Skeletal muscle tissue (tissue), 4 donors: ENCODE results near the gene UEVLD. TPM values are rescaled to one million over a fixed set of nuclear protein-coding genes. Genes with fewer than 3 reads are reported as not detected.
A peak's percentile ranks its signal among the peaks of the same experiment; 100 is the strongest.

Source experiments
- H3K27ac ChIP-seq: one replicate; pipeline ENCODE4 v1.7.0; 2013; ENCODE audit warnings: mild to moderate bottlenecking, low read depth, low read length, inconsistent platforms
- H3K27me3 ChIP-seq, 3 donors: one replicate each; pipeline ENCODE4 v1.7.0; 2013; ENCODE audit warnings: low read length in 3 of 3; ENCODE audit not compliant: control insufficient read depth in 3 of 3, insufficient read depth in 3 of 3
- H3K36me3 ChIP-seq, 3 donors: one replicate each; pipeline ENCODE4 v1.7.0; 2013; ENCODE audit warnings: low read length in 3 of 3; ENCODE audit not compliant: control insufficient read depth in 3 of 3, insufficient read depth in 3 of 3
- H3K4me1 ChIP-seq, 3 donors: one replicate each; pipeline ENCODE4 v1.7.0; 2013; ENCODE audit warnings: low read length in 3 of 3, mild to moderate bottlenecking in 3 of 3; ENCODE audit not compliant: control insufficient read depth in 3 of 3, insufficient read depth in 3 of 3
- H3K4me3 ChIP-seq, 3 donors: one replicate each; pipeline ENCODE4 v1.7.0; 2013; ENCODE audit warnings: low read length in 3 of 3
- H3K9ac ChIP-seq, 3 donors: one replicate each; pipeline ENCODE4 v1.7.0; 2013; ENCODE audit warnings: low read length in 3 of 3, mild to moderate bottlenecking in 3 of 3, moderate library complexity in 2 of 3, low read depth in 1 of 3
- H3K9me3 ChIP-seq, 3 donors: one replicate each; pipeline ENCODE4 v1.7.0; 2013; ENCODE audit warnings: low read length in 3 of 3; ENCODE audit not compliant: control insufficient read depth in 3 of 3
- total RNA-seq: library from RNA; depleted of rRNA; stranded (reverse); fragments of >200 nt; gene quantifications from one replicate; pipeline ENCODE4 v1.2.3, GENCODE V29; 2014
- donor health status: Osteomylitis.

UEVLD gene
- total RNA-seq, 1 donor from 2014 or later, result 12.0 TPM

GRCh38 chr11:18522388-18522787, 66.1 kb downstream of the UEVLD start:
- Histone ChIP-seq H3K9ac (no peak overlapping the region), H3K27me3 (no peaks in the 10 kb centered on the region), H3K4me3 (no peak overlapping the region), H3K9me3 (no peaks in the 10 kb centered on the region), H3K27ac (no peak overlapping the region), H3K36me3 (peaks cover 0 to 13% (median 9%) of the 10 kb centered on the region in 3 donors), H3K4me1 (peaks cover 0 to 9% (median 6%) of the 10 kb centered on the region in 3 donors)

GRCh38 chr11:18521122-18521521, 67.4 kb downstream of the UEVLD start:
- H3K36me3 ChIP-seq, result peaks cover 0 to 13% (median 11%) of the 10 kb centered on the region in 3 donors
- H3K27ac ChIP-seq, result no peak overlapping the region
- H3K9ac ChIP-seq, result no peak overlapping the region
- H3K4me3 ChIP-seq, result no peak overlapping the region
- H3K27me3 ChIP-seq, result no peaks in the 10 kb centered on the region
- no peaks in the 10 kb centered on the region for H3K9me3 ChIP-seq
- H3K4me1 ChIP-seq, result peaks cover 0 to 7% (median 6%) of the 10 kb centered on the region in 3 donors

GRCh38 chr11:18502352-18502751, 86.2 kb downstream of the UEVLD start:
- Histone ChIP-seq H3K9ac (no peak overlapping the region), H3K4me3 (no peak overlapping the region), H3K9me3 (no peaks in the 10 kb centered on the region), H3K4me1 (no peaks in the 10 kb centered on the region), H3K27me3 (no peaks in the 10 kb centered on the region), H3K36me3 (peaks cover 17 to 57% (median 47%) of the 10 kb centered on the region in 3 donors), H3K27ac (no peak overlapping the region)

GRCh38 chr11:18501629-18502028, 86.9 kb downstream of the UEVLD start:
- H3K36me3 ChIP-seq, result peaks cover 18 to 57% (median 47%) of the 10 kb centered on the region in 3 donors
- H3K4me1 ChIP-seq, result no peaks in the 10 kb centered on the region
- H3K27ac ChIP-seq, result no peak overlapping the region
- H3K27me3 ChIP-seq, result no peaks in the 10 kb centered on the region
- H3K9me3 ChIP-seq, result no peaks in the 10 kb centered on the region
- H3K4me3 ChIP-seq, result no peak overlapping the region
- H3K9ac ChIP-seq, result no peak overlapping the region

GRCh38 chr11:18498039-18498438, 90.5 kb downstream of the UEVLD start:
- Histone ChIP-seq H3K9me3 (no peaks in the 10 kb centered on the region), H3K4me3 (no peak overlapping the region), H3K27me3 (no peaks in the 10 kb centered on the region), H3K27ac (no peak overlapping the region), H3K4me1 (peaks cover 0 to 3% (median 2%) of the 10 kb centered on the region in 3 donors), H3K9ac (no peak overlapping the region), H3K36me3 (peaks cover 16 to 49% (median 45%) of the 10 kb centered on the region in 3 donors)

GRCh38 chr11:18495703-18496102, 92.8 kb downstream of the UEVLD start:
- Histone ChIP-seq H3K4me1 (peaks cover 0 to 3% (median 2%) of the 10 kb centered on the region in 3 donors), H3K4me3 (no peak overlapping the region), H3K27me3 (no peaks in the 10 kb centered on the region), H3K9me3 (no peaks in the 10 kb centered on the region), H3K36me3 (peaks cover 6 to 38% (median 34%) of the 10 kb centered on the region in 3 donors), H3K9ac (no peak overlapping the region), H3K27ac (no peak overlapping the region)

- H3K4me1 ChIP-seq, result peaks cover 0 to 3% (median 2%) of the 10 kb centered on the region in 3 donors
- no peak overlapping the region for H3K27ac ChIP-seq
- no peak overlapping the region for H3K4me3 ChIP-seq
- H3K9me3 ChIP-seq, result no peaks in the 10 kb centered on the region
- H3K36me3 ChIP-seq, result peaks cover 8 to 37% (median 36%) of the 10 kb centered on the region in 3 donors
- H3K27me3 ChIP-seq, result no peaks in the 10 kb centered on the region
- H3K9ac ChIP-seq, result no peak overlapping the region
Measured at GRCh38 chr11:18495271-18495670, 93.3 kb downstream of the UEVLD start.

GRCh38 chr11:18493310-18493709, 95.2 kb downstream of the UEVLD start:
- H3K36me3 ChIP-seq, result peaks cover 8 to 27% (median 25%) of the 10 kb centered on the region in 3 donors
- no peak overlapping the region for H3K4me3 ChIP-seq
- peaks cover 0 to 3% (median 2%) of the 10 kb centered on the region in 3 donors for H3K4me1 ChIP-seq
- H3K27ac ChIP-seq, result peak overlapping the region; percentile 1
- no peaks in the 10 kb centered on the region for H3K27me3 ChIP-seq
- H3K9ac ChIP-seq, result peak overlapping the region in 1 of 3 donors; percentile 7
- H3K9me3 ChIP-seq, result no peaks in the 10 kb centered on the region

GRCh38 chr11:18492888-18493287, 95.6 kb downstream of the UEVLD start:
- Histone ChIP-seq H3K4me3 (no peak overlapping the region), H3K36me3 (peaks cover 11 to 24% (median 23%) of the 10 kb centered on the region in 3 donors), H3K9ac (peak overlapping the region in 2 of 3 donors; percentile 7 to 45), H3K9me3 (no peaks in the 10 kb centered on the region), H3K27me3 (no peaks in the 10 kb centered on the region), H3K27ac (peak overlapping the region; percentile 1), H3K4me1 (peaks cover 0 to 3% (median 2%) of the 10 kb centered on the region in 3 donors)

- Histone ChIP-seq H3K4me3 (no peak overlapping the region), H3K4me1 (peaks cover 0 to 3% (median 2%) of the 10 kb centered on the region in 3 donors), H3K27ac (no peak overlapping the region), H3K9ac (no peak overlapping the region), H3K27me3 (no peaks in the 10 kb centered on the region), H3K36me3 (peaks cover 11 to 24% (median 22%) of the 10 kb centered on the region in 3 donors), H3K9me3 (no peaks in the 10 kb centered on the region)
Measured at GRCh38 chr11:18491924-18492323, 96.6 kb downstream of the UEVLD start.
